Stimulated activated CD8-positive, alpha-beta memory T cell treated with anti-CD3 and anti-CD28 coated beads, Interleukin-4, amount 100 ng/mL, for 24 hours (primary cell): ENCODE results near the gene NETO2.
"Not testable (repeated sequence)": the region's sequence is repeated elsewhere in the genome, so short reads cannot be mapped to it uniquely, and the experiment has no call there.

Experiments used
- DNase-seq: peaks from one replicate; pipeline ENCODE4 v3.0.0-alpha.2; 2020; ENCODE audit warnings: low read depth

Gene NETO2

DNA sequence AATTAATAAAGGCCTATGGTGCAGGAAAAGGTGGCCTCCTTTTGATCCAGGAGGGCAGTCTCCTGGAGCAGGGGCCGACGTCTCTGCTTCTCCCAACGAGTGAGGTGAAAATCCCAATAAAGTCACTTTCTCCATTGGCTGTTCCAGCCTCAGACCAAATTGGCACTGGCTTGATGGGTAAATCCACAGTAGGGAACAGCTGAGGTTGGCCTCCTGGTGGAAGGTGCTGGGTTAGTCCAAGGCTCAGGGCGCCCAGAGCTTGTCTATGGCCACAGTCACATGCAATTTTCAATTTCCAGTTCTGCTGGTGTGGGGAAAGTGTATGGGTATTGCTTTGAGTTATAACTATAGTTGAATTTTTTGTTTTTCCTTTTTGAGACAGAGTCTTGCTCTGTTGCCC, 79.0 kb downstream of the NETO2 start:
- DNase-seq: no peak

DNA sequence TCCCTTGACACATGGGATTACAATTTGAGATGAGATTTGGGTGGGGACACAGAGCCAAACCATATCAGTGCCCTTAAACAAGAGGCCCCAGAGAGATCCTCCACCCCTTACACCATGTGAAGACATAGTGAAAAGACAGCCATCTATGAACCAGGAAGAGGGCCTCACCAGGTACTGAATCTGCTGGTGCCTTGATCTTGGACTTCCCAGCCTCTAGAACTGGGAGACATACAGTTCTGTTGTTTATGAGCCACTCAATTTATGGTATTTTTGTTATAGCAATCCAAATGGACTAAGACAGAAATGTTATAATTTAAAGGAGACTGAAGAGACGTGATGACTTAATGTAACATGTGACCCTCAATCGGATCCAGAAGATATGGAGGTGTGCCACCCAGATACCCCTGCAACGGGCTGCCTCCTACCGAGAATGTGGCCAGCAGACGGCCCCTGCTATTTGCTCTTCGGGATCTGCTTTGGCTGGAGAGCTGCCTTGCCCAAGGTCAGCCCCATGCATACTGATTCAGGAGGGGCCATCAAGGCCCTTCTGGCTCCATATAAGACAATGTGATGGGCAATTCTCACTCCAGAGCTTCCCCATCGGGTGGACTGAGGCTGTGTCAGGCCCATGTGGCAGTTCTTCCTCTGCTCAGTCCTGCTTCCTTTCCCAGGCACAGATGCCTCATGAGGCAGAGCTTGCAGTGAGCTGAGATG, 80.6 kb downstream of the NETO2 start:
- DNase-seq: no peak

DNA sequence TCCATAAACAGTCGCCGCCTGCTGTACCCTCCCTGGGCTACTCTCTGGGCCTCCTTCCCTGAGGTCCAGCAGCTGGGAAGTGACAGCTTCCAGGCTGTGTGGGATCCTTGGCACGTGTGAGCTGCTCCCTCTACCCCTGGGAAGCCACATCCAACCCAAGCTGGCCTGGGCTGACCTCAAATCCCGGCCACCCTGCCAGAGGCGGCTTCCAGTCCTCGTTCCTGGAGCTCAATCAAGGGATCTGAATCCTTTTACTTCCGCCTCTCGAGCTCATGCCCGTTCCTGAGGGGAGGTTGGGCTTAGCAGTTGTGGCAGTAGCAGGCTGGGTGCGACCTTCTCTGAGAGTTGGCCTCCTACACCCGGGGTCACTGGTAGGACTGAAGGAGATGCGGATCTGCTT, 82.5 kb downstream of the NETO2 start:
- DNase-seq: no peak

DNA sequence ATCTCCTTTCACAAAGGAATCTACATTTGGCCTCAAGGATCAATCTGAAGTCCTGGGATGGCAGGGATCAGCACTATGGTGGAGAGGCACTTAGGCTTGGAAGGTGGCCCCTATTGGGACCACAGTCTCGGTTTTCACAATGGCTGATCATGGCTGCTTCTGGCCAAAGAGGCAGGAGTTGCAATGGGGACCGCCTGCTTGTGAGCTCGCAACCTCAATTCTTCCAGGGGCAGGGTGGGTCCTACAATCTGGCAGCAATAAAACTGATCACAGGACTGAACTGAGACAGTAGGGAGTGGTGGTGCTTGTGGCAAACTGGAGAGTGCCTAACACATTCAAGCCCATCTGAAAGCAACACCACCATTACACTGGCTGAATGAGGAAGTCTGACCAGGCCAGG, 83.1 kb downstream of the NETO2 start:
- DNase-seq: no peak

DNA sequence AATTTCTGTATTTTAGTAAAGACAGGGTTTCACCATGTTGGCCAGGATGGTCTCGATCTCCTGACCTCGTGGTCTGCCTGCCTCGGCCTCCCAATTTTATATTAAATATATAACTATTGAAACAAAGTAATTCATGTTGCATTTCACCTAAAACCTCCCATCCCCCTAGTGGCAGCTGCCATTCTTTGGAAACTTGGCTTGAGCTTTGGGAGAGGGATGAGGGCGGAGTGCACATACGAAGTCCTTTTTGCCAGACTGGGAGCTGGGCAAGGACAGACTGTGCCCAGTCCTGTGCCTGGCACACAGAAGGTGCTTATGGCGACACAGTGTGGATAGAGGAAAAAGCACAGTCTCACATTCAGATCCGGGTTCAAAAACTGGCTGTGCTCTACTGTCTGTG, 83.8 kb downstream of the NETO2 start:
- no peak for DNase-seq

DNA sequence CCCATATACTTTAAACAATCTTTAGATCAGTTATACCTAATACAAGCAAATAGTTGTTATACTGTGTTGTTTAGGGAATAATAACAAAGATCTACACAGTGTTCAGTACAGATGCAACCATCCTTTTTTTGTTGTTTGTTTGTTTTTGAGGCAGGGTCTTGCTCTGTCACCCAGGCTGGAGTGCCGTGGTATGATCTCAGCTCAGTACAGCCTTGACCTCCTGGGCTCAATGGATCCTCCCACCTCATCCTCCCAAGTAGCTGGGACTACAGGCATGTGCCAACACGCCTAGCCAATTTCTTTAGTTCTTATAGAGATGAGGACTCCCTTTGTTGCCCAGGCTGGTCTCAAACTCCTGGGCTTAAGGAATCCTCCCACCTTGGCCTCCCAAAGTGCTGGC, 84.6 kb downstream of the NETO2 start:
- DNase-seq: not testable (repeated sequence)

DNA sequence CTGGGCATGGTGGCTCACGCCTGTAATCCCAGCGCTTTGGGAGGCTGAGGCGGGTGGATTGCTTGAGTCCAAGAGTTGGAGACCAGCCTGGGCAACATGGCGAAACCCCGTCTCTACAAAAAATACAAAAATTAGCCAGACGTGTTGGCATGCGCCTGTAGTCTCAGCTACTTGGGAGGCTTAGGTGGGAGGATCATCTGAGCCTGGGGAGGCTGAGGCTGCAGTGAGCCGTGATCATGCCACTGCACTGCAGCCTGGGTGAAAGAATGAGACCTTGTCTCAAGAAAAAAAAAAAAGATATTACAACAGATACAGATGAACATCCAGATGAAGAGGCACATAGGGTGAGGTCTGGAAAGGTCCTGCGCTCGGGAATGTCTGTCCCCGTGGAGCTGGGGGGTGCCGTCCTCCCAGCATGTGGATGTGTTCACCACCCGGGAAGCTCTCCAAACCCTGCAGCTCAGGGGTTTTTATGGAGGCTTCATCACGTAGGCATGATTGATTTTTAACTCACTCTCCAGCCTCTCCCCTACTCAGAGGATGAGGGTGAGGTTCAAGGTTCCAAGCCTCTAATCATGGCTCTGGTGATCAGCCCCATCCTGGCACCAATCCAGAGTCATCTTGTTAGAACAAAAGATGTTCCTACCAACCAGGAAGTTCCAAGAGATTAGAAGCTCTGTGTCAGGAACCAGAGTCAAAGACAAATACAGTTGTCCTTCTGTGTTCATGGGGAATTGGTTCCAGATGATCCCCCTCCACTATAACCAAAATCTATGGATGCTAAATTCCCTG, 85.3 kb downstream of the NETO2 start:
- no peak for DNase-seq

DNA sequence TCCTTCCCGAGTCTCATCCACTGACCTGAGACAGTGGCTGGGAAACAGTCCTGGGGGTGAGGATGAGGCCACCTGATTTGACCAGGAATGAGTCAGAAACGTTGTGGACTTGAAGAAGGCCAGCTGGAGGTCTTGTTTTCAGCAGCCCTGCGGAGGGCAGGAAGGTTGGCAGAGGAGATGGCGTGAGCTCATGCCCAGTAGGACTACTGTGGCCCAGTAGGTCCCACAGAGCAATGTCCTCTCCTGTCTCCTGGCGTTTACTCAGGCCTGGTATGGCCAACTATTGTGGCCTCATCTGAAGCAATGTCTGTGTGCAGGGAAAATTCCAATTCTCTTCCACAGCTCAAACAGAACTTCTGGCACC, 86.1 kb downstream of the NETO2 start:
- no peak for DNase-seq

DNA sequence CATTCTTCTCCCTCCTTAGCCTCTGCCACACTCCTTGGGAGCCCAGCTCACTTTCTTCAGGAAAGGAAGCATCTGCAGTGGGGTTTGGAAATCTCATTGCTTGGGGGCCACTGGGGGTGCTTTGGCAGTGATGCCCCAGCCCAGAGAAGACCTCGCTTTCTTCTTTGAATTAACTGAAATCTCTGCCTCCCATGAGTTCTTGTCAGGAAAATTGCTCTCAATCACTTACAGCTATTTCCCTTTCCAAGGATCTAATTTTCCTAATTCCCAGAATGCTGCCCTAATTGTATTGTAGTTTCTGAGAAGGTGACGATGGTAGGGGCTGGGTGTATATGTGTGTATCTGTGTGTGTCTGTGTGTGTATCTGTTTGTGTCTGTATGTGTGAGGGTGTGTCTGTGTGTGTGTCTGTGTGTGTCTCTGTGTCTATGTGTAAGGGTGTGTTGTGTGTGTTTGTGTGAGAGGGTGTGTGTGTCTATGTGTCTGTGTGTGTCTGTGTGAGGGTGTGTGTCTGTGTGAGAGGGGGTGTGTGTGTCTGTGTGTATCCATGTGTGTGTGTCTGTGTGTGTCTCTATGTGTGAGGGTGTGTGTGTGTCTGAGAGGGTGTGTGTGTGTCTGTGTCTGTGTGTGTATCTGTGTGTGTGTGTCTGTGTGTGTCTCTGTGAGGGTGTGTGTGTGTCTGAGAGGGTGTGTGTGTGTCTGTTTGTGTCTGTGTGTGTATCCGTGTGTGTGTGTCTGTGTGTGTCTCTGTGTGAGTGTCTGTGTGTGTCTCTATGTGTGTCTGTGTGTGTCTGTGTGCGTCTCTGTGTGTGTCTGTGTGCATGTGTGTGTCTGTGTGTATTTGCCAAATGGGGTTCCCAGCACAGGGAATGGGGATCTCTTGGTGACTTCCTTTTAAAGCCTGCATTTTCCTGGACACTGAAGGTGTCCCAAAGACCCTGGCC, 86.8 kb downstream of the NETO2 start:
- DNase-seq: no peak

DNA sequence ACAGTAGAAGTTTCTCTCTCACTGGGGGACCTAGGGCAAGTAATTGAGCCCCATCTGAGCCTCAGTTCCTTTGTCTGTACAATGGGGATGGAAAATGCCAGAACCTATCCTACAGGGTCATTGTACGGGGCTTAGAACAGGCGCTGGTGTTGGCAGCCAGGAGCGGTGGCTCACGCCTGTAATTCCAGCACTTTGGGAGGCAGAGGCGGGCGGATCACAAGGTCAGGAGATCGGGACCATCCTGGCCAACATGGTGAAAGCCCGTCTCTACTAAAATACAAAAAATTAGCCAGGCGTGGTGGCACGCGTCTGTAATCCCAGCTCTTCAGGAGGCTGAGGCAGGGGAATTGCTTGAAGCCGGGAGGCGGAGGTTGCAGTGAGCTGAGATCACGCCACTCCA, 87.7 kb downstream of the NETO2 start:
- not testable (repeated sequence) for DNase-seq

DNA sequence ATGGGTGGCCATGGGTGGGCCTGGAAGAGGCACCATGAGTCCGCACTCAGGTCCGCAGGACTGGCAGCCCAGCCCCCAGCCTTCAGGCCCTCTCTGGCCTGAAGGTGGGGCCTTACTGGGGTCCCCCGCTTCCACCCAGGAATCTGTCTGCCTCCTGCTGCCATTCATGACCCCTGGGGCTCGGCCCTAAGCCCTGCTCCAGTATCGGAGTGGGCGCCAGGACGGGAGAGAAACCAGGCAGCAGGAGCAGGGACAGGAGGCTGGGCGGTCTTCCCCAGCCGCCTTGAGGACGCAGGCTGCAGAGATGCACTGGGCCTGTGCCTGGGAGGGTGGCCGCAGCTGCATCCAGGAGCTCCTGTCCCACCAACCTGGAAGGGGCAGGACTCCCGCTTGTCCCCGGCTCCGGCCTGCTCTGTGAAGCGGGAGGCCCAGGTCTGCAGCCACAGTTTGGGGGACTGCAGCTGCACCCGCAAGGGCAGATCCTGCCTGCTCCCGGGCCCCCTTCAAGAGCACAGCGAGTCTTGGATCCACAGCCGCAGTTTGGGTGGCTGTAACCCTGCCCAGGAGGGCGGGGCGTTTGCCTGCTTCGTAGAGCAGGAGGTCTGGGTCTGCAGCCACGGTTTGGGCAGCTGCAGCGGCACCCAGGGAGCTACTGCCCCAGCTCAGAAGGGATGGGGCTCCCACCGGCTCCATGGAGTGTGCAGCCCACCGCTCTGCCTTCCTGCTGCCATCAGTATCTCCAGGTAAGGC, 88.4 kb downstream of the NETO2 start:
- no peak for DNase-seq

DNA sequence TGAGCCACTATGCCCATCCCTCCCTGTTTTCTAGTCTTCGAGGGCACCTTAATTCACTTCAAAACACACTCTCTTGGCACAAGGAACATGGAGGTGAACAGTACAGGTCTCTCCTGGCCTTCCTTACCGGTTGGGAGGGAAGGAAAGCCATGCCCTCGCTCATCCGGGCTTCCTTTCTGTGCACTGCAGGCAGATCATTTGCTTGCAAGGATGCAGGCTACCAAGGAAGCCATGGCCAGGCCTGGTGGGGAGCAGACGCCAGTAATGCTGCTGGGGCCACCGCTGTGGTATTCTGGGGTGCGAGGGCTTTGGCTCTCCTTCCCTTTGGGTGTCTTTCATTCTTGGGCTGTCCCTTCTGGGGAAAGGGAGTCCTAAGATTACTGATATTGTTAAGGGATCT, 89.4 kb downstream of the NETO2 start:
- DNase-seq: no peak

DNA sequence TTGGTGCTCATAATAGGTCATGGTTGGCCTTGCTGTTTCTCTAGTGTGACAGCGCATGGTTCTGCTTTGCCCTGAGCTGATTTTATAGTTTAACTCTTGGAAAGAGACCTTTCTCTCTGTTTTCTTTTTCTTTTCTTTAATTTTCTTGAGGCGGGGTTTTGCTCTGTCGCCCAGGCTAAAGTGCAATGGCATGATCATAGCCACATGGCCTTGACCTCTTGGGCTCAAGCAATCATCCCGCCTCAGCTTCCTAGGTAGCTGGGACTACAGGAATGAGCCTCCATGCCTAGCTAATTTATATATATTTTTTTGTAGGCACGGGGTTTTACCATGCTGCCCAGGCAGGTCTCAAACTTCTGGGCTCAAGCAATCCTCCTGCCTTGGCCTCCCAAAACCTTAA, 89.8 kb downstream of the NETO2 start:
- DNase-seq: no peak

DNA sequence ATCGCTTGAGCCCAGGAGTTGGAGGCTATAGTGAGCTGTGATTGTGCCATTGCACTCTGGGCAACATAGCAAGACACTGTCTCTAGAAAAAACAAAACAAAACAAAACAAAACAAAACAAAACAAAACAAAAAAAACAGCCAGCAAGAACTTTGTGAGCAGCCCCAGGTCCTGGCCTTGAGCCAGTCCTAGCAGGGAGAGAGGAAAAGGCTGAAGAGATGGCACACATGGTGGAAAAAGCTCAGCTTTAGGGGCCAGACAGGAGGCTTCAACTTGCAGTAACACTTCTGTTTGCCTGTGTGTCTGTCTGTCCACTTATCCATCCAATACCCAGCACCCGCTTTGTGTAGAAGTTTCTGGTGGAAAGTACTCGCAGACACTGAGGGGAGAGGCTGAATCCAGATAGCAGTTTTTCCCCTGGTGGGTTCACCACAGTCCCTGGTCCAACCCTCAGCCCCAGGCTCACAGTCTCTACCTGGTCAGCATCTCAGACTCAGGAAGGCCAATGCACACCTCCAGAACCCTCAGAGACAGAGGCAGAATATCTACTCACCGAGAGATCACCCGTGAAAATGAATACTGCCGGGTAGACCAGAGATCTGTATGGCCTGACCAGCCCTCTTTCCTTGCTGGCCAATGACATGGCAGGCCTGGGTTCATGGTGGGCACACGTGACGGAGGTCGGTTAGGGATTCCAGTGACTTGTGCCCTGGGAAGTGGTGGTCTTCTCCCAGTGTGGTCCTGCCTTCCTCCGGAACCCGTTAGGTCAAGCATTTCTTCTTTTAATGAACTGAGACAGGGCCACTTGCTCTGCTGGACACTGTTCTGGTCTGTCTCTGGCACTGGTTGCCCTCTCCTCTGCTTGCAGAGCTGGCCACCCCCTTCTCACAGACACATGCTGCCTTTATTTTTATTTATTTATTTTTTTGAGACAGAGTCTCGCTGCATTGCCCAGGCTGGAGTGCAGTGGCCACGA, 90.8 kb downstream of the NETO2 start:
- no peak for DNase-seq

DNA sequence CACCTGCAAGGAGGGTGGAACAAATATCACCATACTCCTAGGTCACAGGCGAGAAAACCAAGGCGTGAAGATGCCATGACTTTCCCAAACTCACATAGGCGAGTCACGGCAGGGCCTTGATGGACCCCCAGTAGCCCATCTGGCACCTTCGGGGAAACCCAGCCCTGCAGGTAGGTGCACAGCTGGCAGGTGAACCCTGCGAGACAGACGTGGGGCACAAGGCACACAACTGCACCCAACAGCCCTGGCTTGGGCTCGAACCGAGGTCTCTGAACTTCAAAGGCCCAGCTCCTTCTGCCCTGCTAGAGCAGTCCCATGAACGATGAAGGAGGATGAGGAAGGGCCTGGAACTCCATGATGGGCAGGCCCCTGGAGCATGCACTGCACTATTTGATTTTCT, 92.7 kb downstream of the NETO2 start:
- DNase-seq: no peak

DNA sequence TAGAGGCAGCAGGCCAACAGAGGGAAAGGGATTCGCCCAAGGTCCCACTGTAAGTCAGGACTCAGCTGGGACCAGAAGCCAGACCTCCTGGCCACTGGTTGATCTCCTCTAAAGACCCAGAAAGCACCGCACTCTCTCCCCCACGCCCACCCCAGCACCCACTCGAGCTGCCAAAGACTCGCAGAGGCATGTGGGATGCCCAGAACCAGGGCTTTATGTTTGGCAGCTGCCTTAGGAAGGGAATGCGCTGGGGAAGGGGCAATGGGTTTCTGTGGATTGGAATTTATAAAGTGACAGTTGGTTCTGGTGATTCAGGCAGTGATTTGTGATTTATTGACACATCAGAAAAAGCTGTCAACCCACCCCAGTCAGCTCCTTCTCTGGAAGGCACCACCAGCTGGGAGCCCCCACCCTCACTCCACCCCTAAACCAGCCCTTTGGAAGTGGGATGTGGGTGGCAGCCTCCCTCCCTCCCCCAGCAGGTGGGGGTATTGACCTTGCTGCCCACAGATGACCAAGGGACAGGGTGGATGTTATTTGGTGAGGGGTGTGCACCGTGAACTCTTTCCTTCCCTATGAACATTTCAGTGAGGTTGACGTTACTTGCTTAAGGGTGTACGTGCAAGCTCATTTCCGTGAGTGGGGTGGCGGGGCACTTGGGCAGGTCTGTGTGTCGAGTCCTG, 93.7 kb downstream of the NETO2 start:
- DNase-seq: no peak

DNA sequence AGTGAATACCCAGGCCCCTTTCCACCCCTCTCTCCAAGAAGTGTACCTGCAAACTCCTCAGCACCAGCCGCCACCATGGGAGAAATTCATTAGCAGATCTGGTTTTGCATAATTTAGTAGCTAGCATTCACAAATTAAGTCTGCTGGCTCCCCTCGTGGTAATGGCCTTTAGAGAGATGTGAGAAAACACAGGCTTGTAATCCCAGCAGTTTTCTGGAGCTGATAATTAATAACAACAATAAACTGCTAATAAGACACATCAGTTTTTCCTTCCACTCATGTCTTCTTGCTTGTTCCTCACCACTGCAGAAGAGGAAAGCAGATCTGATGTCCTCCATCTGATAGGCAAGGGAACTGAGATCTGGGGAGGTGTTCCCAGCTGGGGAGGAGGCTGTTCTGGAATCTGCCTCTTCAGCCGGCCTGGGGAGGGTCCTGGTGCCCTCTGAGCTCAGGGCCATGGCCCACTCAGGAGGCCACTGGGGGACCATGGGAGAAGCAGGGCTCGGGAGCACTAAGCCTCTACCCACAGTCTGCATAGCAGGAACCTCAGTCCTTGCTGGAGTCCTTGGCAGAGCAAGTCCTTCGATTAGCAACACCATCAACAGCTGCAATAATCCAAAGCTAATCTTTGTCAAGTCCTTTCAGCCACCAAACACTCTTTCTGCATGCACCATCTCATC, 96.1 kb downstream of the NETO2 start:
- DNase-seq: no peak

DNA sequence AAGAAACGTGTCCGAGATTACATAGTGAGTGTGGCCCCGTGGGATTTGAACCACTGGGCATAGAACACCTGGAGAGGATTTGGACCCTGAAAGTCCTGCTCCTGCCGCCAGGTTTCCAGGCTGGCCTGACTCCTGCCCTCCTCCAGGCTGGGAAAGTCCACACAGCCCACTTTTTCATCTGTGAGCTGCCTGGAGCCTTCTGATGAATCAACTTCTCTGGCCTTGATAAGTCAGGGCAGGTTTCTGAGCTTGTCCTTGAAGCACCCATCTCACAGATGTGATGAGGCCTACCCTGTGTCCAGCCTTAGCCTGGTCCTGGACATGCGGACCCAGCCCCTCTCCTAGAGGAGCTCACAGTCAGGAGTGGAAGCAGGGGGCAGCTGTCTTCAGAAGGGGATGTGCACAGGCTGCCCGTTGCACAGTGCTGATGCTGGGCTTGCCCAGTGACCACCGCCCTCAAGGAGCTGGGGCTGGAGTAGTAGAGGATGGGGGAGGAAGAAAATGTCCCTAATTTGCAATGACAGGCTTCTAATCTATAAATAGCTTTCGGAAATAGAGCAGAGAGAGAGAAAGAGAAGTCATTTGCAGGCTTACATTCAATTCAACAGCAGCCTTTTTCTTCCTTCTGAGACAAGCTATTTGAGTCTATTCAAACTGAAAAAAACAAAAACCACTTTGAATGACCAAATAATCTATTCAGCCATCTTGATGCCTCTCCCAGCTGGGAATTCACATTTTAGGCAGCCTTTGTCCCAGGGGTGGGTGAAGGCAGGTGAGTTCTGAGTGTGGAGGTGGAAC, 96.8 kb downstream of the NETO2 start:
- DNase-seq: no peak

DNA sequence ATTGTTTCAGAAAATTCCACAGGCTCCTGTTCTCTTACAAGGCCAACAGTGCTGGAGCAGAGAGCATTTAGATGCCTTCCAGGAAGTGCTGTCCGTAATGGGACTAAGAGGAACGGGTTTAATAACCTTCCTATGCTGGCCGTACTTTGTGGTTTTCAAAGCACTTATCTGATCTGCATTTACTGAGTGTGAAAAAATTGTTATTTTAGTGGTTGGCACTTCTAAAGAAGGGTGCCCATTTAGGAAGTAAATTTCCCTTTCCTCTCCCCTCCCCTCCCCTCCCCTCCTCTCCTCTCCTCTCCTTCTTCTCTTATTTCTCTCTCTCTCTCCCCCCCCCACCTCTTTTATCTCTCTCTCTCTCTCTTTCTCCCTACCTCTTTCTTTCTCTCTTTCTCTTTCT, 98.3 kb downstream of the NETO2 start:
- no peak for DNase-seq
